DMS53 (cell line): Measurements from ENCODE around the gene CCDC71L.

Experiments
- DNase-seq: peaks from one replicate; lab custom pipeline; 2025; lab: John Stamatoyannopoulos, UW

CCDC71L gene

GRCh38 chr7:106625678-106626301 lies 35.2 kb downstream of the CCDC71L start:
- DNase-seq: no peak

GRCh38 chr7:106623853-106624252 lies 37.1 kb downstream of the CCDC71L start:
- peak; percentile 84 for DNase-seq

- DNase-seq: no peak
Observed at GRCh38 chr7:106623315-106623660, 37.7 kb downstream of the CCDC71L start.

GRCh38 chr7:106622654-106623314 lies 38.2 kb downstream of the CCDC71L start:
- DNase-seq: peak; percentile 48

- DNase-seq: no peak
Observed at GRCh38 chr7:106621393-106622132, 39.4 kb downstream of the CCDC71L start.

GRCh38 chr7:106620676-106621075 lies 40.3 kb downstream of the CCDC71L start:
- DNase-seq: no peak

GRCh38 chr7:106620034-106620433 lies 40.9 kb downstream of the CCDC71L start:
- DNase-seq: no peak

GRCh38 chr7:106619213-106619612 lies 41.7 kb downstream of the CCDC71L start:
- DNase-seq: no peak

GRCh38 chr7:106618480-106618879 lies 42.5 kb downstream of the CCDC71L start:
- DNase-seq: no peak

GRCh38 chr7:106617860-106618259 lies 43.1 kb downstream of the CCDC71L start:
- DNase-seq: no peak

GRCh38 chr7:106616708-106617051 lies 44.3 kb downstream of the CCDC71L start:
- no peak for DNase-seq

GRCh38 chr7:106615808-106616707 lies 44.9 kb downstream of the CCDC71L start:
- DNase-seq: no peak

- DNase-seq: no peak
Observed at GRCh38 chr7:106614751-106615150, 46.2 kb downstream of the CCDC71L start.

GRCh38 chr7:106613848-106614560 lies 47.0 kb downstream of the CCDC71L start:
- no peak for DNase-seq

- no peak for DNase-seq
Observed at GRCh38 chr7:106613279-106613678, 47.7 kb downstream of the CCDC71L start.

- no peak for DNase-seq
Observed at GRCh38 chr7:106612432-106612831, 48.5 kb downstream of the CCDC71L start.

- DNase-seq: no peak
Observed at GRCh38 chr7:106611911-106612310, 49.0 kb downstream of the CCDC71L start.

- no peak for DNase-seq
Observed at GRCh38 chr7:106610996-106611886, 49.7 kb downstream of the CCDC71L start.

GRCh38 chr7:106609416-106609815 lies 51.5 kb downstream of the CCDC71L start:
- DNase-seq: peak; percentile 16

- no peak for DNase-seq
Observed at GRCh38 chr7:106608661-106609060, 52.3 kb downstream of the CCDC71L start.
